NCI-H345 treated with DMSO at 0.1 percent for 48 hours (cell line): ENCODE measurements around the gene SFMBT1.
"Not testable (repeated sequence)": the region's sequence is repeated elsewhere in the genome, so short reads cannot be mapped to it uniquely, and the experiment has no call there.

Experiments
- DNase-seq: peaks from one replicate; lab custom pipeline; 2025; ENCODE audit not compliant: unreplicated experiment; lab: John Stamatoyannopoulos, UW

The SFMBT1 gene

GRCh38 chr3:53038679-53039375, 7.0 kb downstream of the SFMBT1 start:
- DNase-seq, result no peak

GRCh38 chr3:53035825-53036619, 9.9 kb downstream of the SFMBT1 start:
- DNase-seq, result no peak

DNA sequence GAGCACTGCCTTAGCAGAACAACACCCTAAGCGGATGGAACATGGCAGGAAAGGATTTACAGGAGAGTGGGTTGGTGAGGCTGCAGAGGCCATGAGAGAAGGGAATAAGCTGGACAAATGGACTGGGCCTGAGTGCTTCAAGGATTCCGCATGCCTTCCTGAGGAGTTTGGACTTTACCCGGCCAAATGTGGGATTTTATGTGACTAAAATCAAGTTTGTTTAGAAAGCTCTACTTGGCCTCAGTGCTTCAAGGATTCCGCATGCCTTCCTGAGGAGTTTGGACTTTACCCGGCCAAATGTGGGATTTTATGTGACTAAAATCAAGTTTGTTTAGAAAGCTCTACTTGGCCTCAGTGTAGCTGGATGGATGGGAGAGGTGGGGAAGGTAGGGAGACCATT, 10.9 kb downstream of the SFMBT1 start:
- not testable (repeated sequence) for DNase-seq

DNA sequence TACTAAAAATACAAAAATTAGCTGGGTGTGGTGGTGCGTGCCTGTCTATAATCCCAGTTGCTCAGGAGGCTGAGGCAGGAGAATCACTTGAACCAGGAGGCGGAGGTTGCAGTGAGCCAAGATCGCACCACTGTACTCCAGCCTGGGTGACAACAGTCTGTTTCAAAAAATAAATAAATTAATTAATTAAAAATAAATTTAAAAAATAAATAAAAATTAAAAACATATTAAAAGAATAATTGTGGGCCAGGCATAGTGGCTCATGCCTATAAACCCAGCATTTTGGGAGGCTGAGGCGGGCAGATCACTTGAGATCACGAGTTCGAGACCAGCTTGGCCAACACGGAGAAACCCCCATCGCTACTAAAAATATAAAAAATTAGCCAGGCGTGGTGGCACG, 11.5 kb downstream of the SFMBT1 start:
- not testable (repeated sequence) for DNase-seq

DNA sequence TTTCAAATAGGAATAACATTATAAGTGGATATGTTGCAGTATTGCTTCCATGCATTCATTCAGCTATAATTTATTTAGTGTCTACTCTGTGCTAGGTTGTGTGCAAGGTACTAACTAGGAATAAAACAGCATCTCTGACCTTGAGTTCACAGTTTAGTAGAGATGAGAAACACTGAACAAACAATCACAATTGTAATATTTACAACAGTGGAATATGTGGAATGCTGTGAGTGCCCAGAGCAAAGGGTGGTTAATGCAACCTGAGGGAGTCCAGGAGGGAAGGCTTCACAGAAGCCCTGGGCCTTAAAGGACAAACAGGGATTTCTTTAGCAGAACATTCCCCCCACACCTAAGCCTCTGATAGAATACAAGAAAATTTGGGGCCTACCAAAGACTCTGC, 13.3 kb downstream of the SFMBT1 start:
- no peak for DNase-seq

DNA sequence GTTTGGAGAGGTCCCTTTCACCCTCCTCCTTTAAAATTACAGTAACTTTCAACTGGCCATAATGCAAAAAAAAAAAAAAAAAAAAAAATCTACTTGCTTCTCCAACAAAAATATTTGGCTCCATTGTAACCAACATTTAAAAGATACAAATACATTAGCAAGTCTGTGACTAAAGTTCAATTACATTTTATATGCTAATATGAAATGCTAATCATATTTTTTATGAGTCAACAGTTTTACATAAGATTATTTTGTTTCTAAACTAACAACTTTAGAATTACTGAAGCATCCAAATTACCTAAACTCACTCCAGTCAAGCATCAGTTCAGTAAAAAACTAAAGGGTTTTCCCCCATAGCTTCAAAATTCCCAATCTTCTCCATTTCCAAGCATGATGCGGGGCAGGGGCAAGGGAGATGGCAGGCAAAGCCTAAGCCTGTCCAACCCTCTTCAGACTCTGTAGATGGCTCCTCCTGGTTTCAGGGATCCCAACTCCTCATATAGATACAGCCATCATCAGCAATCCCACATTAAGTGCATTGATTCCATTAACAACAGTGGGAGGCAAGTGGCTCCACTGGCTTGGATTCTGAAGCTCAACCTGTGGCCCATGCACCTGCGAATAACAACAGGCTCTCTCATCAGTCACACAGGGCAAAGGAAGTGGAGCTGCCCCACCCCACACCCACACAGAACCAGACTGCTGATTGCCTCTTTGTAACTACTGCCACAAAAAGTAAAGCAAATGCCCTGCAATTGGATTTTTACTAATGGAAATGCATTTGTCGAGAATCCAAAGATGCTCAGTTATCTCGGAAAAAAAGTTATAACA, 15.0 kb downstream of the SFMBT1 start:
- DNase-seq, result no peak

GRCh38 chr3:53028641-53029040, 17.2 kb downstream of the SFMBT1 start:
- no peak for DNase-seq

DNA sequence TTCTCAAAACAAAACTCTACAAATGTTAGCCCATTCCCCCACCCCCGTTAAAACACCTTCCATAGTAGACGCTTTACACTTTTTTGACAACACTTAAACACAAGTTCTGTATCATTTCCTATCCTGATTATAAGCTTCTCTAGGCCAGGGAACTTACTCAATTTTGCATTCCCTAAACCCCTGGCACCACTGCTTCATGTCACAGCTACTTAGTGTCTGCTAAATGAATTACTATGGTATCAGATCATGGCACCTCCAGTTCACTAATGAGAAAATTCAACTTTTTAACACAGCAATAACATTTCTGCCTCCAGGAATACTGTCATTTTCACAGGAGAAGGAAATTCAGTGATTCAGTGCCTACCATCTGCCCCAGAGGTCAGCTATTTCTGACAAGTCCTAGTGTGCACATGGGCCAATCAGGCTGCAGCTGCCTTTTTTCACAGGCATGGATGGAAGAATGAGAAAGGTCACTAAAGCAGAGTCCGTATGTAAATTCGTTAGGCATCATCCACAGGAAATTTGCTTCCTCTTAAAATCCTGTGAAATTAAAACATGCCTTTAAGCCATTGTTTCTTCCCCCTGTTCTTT, 18.5 kb downstream of the SFMBT1 start:
- DNase-seq, result no peak

- DNase-seq, result no peak
These were observed 19.3 kb downstream of the SFMBT1 start for GRCh38 chr3:53026382-53027162.

DNA sequence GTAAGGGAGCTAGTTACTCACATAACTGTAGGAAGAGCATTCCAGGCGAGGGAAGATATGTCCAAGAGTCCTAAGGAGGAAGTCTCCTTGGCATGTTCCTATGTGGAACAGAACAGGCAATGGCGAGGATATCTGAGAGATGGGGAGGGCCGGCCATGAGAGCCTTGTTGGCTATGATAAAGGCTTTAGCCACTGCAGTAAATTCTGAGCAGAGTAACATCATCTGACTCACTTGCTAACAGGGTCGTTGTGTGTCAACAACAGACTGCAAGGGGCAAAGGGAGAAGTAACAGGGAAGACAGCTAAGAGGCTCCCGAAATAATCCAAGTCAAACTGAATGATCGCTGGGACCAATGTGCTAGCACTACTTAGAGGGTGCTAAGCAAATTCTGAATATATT, 21.6 kb downstream of the SFMBT1 start:
- no peak for DNase-seq

DNA sequence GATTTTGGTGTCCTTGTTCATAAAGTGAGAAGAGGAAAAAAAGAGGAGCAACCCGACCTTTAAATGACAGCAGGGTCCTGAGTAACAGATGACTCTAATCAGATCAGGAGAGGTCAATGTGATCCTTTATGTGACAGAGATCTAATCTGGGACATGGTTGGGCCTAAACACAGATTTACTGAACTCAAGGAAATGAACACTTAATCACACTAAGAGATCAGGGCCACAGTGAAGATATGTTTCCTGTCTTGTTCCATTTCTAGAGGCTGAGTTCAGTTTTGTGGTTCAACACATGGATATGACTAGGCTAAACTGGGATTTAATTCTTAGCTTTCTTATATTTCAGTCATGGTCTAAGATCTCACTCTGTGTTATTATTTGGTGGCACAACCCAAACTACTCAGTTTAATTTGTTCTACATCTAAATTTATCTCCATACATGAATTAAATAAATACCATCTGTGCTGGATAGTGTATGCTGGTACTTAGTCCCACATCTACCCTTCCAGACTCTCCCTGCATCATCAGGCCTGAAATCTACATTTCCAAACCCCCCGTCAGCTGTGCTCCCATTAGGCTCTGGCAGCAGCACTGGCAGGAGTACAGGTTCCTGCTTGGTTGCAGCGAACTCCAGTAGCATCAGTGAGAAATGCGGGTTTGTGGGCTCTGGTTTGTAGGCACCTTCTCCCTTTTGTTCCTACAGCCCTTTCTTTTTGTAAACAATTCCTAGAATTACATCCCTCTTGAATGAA, 22.6 kb downstream of the SFMBT1 start:
- no peak for DNase-seq

- no peak for DNase-seq
These were observed 23.2 kb downstream of the SFMBT1 start for GRCh38 chr3:53022647-53023046.

DNA sequence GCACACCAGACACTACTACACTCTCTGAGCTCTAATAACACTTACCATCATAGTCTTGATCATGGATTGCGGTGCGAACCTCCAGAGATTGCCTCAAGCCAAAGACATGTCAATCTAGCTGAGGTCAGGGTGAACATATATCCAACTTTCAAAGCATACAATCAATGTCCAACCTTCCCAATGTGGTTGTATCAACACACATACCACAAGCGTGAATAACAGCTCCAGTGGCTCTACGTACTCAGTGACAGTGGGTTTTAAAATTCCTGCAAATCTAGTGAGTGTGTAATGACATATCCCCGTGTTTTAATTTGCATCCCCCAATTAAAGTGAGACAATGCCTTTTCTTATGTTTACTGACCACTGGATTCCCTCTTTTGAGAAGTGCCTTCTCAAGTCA, 29.6 kb downstream of the SFMBT1 start:
- no peak for DNase-seq

GRCh38 chr3:53011324-53011723, 34.5 kb downstream of the SFMBT1 start:
- DNase-seq, result no peak

DNA sequence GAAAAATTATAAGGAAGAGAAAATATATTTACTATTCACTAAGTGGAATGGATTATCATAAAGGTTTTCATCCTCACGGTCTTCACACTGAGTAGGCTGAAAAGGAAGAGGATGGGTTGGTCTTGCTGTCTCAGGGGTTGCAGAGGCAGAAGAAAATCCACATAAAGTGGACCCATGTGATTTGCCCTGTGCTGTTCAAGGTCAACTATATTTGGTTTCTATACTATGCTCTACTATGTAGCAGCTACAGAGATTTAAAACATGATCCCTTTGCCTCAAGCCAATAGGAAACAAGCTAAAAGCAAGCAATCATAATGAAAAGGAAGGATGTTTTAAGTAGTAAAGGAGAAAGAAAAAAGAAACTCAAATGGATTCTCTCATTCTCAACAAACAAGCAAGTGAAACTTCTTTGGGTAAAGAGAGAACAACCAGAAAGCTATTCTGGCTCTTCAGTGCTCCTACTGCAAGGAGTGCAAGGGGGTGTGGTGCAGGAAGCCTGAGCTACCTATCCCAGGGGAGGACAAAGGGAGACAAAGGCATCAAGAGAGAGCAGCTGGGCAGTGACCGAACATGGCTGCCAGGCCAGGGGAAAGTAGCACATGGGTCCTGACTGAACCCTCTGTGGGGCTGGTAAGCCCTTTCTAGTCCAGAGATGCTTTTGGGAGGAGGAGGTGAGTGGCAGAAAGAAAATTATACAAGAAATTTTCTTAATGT, 35.9 kb downstream of the SFMBT1 start:
- DNase-seq, result no peak

- DNase-seq, result no peak
These were observed 36.9 kb downstream of the SFMBT1 start for GRCh38 chr3:53008932-53009331.

DNA sequence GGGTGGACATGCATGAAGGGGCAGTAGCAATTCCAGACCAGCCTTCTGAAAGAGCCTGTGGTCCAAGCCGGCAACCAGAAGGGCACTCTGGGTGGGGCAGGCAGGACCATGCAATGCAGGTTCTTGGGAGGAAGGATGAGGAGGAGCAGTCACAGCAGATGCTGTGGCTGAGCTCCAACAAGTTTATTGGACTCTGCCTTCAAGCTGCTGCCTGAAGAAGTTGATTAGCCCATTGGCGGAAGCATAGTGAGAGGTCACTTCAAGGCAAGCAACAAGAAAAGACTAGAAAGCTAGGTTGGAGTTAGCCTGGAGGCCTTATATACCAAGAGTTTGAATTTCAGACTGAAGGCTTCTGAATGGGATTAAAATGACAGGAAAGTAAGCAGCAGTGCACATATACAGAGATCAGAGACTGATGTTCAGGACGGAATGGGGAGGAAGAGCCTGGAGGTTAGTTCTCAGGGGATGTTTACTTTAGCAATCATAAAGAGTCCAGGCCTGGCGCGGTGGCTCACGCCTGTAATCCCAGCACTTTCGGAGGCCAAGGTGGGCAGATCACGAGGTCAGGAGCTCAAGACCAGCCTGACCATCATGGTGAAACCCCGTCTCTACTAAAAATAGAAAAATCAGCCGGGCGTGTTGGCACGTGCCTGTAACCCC, 39.9 kb downstream of the SFMBT1 start:
- no peak for DNase-seq

- DNase-seq, result no peak
These were observed 40.5 kb downstream of the SFMBT1 start for GRCh38 chr3:53005338-53005737.

DNA sequence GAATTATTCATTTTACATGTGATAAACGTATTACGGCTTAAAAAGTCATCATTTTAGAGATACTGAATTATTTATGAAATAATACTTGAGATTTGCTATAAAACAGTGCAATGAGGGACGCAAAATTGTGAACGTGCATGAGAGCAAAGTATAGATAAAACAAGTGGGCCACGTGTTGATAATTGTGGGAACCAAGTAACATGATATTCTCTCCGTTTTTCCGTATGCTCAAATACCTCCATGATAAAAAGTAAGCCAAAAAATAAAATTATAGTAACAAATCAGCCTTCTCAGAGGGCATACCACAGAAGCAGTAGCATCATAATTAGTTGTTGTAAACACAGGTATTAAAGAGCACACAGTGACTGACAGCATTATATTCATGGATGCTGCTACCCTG, 42.6 kb downstream of the SFMBT1 start:
- no peak for DNase-seq
